ENCODE measurements around the gene GBP5. TPM values are rescaled to one million over a fixed set of nuclear protein-coding genes. Genes with fewer than 3 reads are reported as not detected.
"Not testable (repeated sequence)": the region's sequence is repeated elsewhere in the genome, so short reads cannot be mapped to it uniquely, and the experiment has no call there.

The GBP5 gene
- total RNA-seq, 1 donor from 2014 or later: 2.6 TPM

- no peak overlapping the region for H3K27ac Mint-ChIP-seq (ENCODE audit: unreplicated experiment)
- no peak for TF ChIP-seq CTCF (IDR thresholded peaks at IDR 0.05; ENCODE audit: unreplicated experiment)
- no peaks in the 10 kb centered on the region for H3K36me3 Mint-ChIP-seq (ENCODE audit: low read depth, unreplicated experiment)
Measured at GRCh38 chr1:89288051-89288340, 15.3 kb upstream of the GBP5 start.

DNA sequence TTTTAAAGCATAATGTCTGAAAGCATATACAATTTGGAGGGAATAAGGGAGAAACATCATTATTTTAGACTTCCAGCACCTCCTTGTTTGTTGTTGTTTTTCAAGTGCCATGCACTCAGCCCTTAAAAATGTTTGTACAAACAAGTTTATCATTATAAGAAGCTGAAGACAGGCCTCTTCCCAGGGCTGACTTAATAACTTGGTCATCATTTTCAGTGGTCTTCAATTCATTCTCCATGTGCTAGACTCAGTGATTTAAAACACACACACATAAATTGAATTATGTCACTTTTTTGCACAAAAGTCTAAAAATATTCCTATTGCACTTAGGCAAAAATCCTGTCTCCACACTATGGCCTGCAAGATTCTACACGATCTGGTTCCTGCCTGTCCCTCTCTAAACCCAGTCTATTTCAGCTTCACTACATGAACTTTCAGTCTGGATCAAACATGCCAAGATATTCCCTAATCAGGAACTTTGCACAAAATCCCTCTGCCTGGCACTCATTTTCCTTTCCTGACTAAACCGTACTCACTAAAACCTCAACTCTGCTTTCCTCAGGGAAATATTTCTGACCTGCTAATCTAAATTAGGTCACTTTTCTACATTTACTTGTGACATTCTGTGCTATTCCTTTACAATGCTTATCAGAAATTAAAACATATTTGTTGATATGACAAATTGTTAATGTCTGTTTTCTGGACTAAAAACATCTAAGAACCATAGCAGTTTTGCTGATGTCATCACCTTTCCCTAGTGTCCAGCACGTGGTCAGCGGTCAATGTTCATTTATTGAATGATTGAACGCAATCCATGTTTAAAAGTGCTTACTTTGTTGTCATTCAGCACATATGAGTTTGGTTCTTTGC, 14.8 kb upstream of the GBP5 start:
- Mint-ChIP-seq H3K27me3 (ENCODE audit: unreplicated experiment) (peaks cover 1% of the 10 kb centered on the region), H3K4me1 (ENCODE audit: unreplicated experiment) (no peaks in the 10 kb centered on the region), H3K4me3 (ENCODE audit: unreplicated experiment) (no peak overlapping the region), H3K9me3 (ENCODE audit: unreplicated experiment) (peaks cover 4% of the 10 kb centered on the region), H3K36me3 (ENCODE audit: low read depth, unreplicated experiment) (no peaks in the 10 kb centered on the region), H3K27ac (ENCODE audit: unreplicated experiment) (no peak overlapping the region)
- DNase-seq (ENCODE audit: low spot score): no peak
- no peak for TF ChIP-seq CTCF (IDR thresholded peaks at IDR 0.05; ENCODE audit: unreplicated experiment)

More at GRCh38 chr1:89288051-89288340, 15.3 kb upstream of the GBP5 start:
- no peak overlapping the region for H3K4me3 Mint-ChIP-seq (ENCODE audit: unreplicated experiment)
- H3K4me1 Mint-ChIP-seq (ENCODE audit: unreplicated experiment): no peaks in the 10 kb centered on the region
- H3K9me3 Mint-ChIP-seq (ENCODE audit: unreplicated experiment): peaks cover 4% of the 10 kb centered on the region
- H3K27me3 Mint-ChIP-seq (ENCODE audit: unreplicated experiment): peaks cover 4% of the 10 kb centered on the region
- DNase-seq (ENCODE audit: low spot score): no peak

DNA sequence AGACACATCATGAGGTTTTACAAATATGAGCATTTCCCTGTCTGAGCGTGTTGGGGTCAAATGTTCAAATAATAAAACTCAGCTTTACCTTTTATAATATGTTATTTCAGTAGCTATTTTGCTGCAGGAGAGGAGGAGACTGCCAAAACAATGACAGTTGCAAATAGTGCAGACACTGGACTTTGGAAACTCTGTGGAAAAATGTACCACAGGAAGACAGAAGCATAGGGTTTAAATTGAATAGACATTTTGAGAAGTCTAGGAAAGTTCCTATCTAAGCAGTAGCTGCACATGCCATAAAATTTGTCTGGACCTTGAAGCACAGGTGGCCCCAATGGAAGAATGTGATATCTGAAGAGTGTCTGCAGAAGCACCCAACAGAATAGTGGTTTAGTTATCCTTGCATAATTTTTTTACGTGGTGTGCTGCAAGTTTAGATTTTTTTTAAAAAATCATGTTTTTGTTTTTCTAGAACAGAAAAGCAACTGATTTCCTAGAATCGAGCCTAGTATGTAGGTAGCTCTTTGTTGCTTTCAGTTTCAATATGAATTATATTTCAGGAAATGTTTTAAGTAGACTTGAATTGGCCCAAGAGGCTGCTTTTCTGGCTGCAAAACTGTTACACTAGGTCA, 14.0 kb upstream of the GBP5 start:
- no peak overlapping the region for H3K4me3 Mint-ChIP-seq (ENCODE audit: unreplicated experiment)
- no peaks in the 10 kb centered on the region for H3K27me3 Mint-ChIP-seq (ENCODE audit: unreplicated experiment)
- H3K27ac Mint-ChIP-seq (ENCODE audit: unreplicated experiment): no peak overlapping the region
- H3K4me1 Mint-ChIP-seq (ENCODE audit: unreplicated experiment): no peaks in the 10 kb centered on the region
- no peak for DNase-seq (ENCODE audit: low spot score)
- H3K36me3 Mint-ChIP-seq (ENCODE audit: low read depth, unreplicated experiment): no peaks in the 10 kb centered on the region
- TF ChIP-seq CTCF (IDR thresholded peaks at IDR 0.05; ENCODE audit: unreplicated experiment): no peak
- peaks cover 4% of the 10 kb centered on the region for H3K9me3 Mint-ChIP-seq (ENCODE audit: unreplicated experiment)

DNA sequence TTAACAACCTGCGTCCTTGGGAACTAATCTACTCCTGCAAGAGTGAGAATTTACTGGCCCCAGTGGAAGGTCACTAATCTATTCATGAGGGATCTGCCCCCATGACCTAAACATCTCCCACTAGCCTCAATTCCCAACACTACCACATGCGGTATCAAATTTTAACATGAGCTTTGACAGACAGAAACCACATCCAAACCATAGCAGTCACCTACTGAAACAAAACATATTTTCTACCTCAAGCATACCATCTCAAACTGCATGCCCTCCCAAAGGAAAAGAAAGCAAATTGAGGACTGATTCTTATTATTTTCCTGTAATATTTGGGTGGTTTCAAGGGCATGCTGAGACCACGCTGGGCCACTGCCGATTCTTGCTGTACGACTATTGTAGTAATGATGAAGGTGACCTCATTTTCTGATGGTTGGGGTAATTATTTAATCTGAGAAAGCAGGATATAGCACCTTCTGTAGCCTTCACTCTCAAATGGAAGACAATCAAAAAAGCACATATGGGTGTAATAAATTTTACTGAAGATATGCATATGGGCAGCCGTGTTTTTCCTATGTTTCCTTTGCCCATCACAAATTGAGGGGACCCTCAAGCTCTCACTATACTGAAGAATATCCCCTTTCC, 13.2 kb upstream of the GBP5 start:
- Mint-ChIP-seq H3K36me3 (ENCODE audit: low read depth, unreplicated experiment) (no peaks in the 10 kb centered on the region), H3K4me3 (ENCODE audit: unreplicated experiment) (no peak overlapping the region), H3K9me3 (ENCODE audit: unreplicated experiment) (peaks cover 4% of the 10 kb centered on the region), H3K4me1 (ENCODE audit: unreplicated experiment) (no peaks in the 10 kb centered on the region), H3K27me3 (ENCODE audit: unreplicated experiment) (no peaks in the 10 kb centered on the region), H3K27ac (ENCODE audit: unreplicated experiment) (no peak overlapping the region)
- no peak for DNase-seq (ENCODE audit: low spot score)
- TF ChIP-seq CTCF (IDR thresholded peaks at IDR 0.05; ENCODE audit: unreplicated experiment): no peak

- H3K4me1 Mint-ChIP-seq (ENCODE audit: unreplicated experiment): not testable (repeated sequence)
Measured at GRCh38 chr1:89284078-89284763, 11.6 kb upstream of the GBP5 start.

More at GRCh38 chr1:89284078-89284763, 11.6 kb upstream of the GBP5 start:
- H3K27ac Mint-ChIP-seq (ENCODE audit: unreplicated experiment); H3K4me3 Mint-ChIP-seq (ENCODE audit: unreplicated experiment); H3K9me3 Mint-ChIP-seq (ENCODE audit: unreplicated experiment); DNase-seq (ENCODE audit: low spot score); H3K27me3 Mint-ChIP-seq (ENCODE audit: unreplicated experiment); H3K36me3 Mint-ChIP-seq (ENCODE audit: low read depth, unreplicated experiment): not testable (repeated sequence)

All from endothelial cell (in vitro differentiated cells).